ENCODE measurements around the gene SAP30BP.

- TF ChIP-seq ZNF384 (IDR thresholded peaks at IDR 0.05) = no peak
- no peak for TF ChIP-seq ELF4 (IDR thresholded peaks at IDR 0.05)
- TF ChIP-seq HDGF (IDR thresholded peaks at IDR 0.05; ENCODE audit: borderline replicate concordance) = no peak
- TF ChIP-seq L3MBTL2 (conservative IDR thresholded peaks at IDR 0.05) = no peak
- TF ChIP-seq TARDBP (IDR thresholded peaks at IDR 0.05) = no peak
- no peak for TF ChIP-seq SUZ12 (IDR thresholded peaks at IDR 0.05)
- TF ChIP-seq PKNOX1 (IDR thresholded peaks at IDR 0.05) = no peak
- no peak for TF ChIP-seq BHLHE40 (IDR thresholded peaks at IDR 0.05; ENCODE audit: borderline replicate concordance)
- TF ChIP-seq ARNT (IDR thresholded peaks at IDR 0.05) = no peak
- TF ChIP-seq SP1 (IDR thresholded peaks at IDR 0.05) = no peak
- no peak for TF ChIP-seq NFRKB (IDR thresholded peaks at IDR 0.05)
- TF ChIP-seq FOXM1 (IDR thresholded peaks at IDR 0.05; ENCODE audit: borderline replicate concordance) = no peak
- no peak for TF ChIP-seq FOXA1 (IDR thresholded peaks at IDR 0.05)
- no peak for TF ChIP-seq FOXK2 (IDR thresholded peaks at IDR 0.05)
These were observed 70.2 kb downstream of the SAP30BP start for GRCh38 chr17:75737133-75737962.
